DOHH2 (cell line): ENCODE results near the gene ADCY3.

Experiments
- H3F3A ChIP-seq: fragments of 200-600 bp; sonication (generic), shearing (Covaris generic); 2 replicates; pipeline ENCODE4 v1.6.0; 2016; ENCODE audit warnings: antibody characterized with exemption, mild to moderate bottlenecking; ENCODE audit not compliant: control insufficient read depth, insufficient read depth
- H3K27ac ChIP-seq: fragments of 200-600 bp; sonication (generic); 2 replicates; pipeline ENCODE4 v1.5.1; 2014; ENCODE audit warnings: low read depth, mild to moderate bottlenecking, low read length, moderate library complexity
- H3K27me3 ChIP-seq: fragments of 200-600 bp; sonication (generic); 2 replicates; pipeline ENCODE4 v1.6.1; 2014; ENCODE audit warnings: mild to moderate bottlenecking, low read length, mixed read lengths; ENCODE audit not compliant: control insufficient read depth
- H3K36me3 ChIP-seq: fragments of 200-600 bp; sonication (generic); 2 replicates; pipeline ENCODE4 v1.6.1; 2014; ENCODE audit warnings: mild to moderate bottlenecking, low read length, moderate library complexity, mixed read lengths; ENCODE audit not compliant: control insufficient read depth
- H3K4me1 ChIP-seq: fragments of 200-600 bp; sonication (generic); 2 replicates; pipeline ENCODE4 v1.6.1; 2014; ENCODE audit warnings: mild to moderate bottlenecking, low read length, mixed read lengths; ENCODE audit not compliant: control insufficient read depth
- H3K4me2 ChIP-seq: fragments of 200-600 bp; sonication (generic); 2 replicates; pipeline ENCODE4 v1.6.0; 2014; ENCODE audit warnings: mild to moderate bottlenecking, low read length, moderate library complexity
- H3K4me3 ChIP-seq: fragments of 200-600 bp; sonication (generic); 2 replicates; pipeline ENCODE4 v1.5.1; 2014; ENCODE audit warnings: mild to moderate bottlenecking, low read length, mixed read lengths
- H3K79me2 ChIP-seq: fragments of 200-600 bp; sonication (generic); 2 replicates; pipeline ENCODE4 v1.6.1; 2014; ENCODE audit warnings: mild to moderate bottlenecking, low read length, mixed read lengths; ENCODE audit not compliant: control insufficient read depth
- H3K9me2 ChIP-seq: fragments of 200-600 bp; sonication (generic); replicated peaks from 2 replicates; pipeline ENCODE4 v1.6.1; 2014; ENCODE audit warnings: mild to moderate bottlenecking, low read length, mixed read lengths; ENCODE audit not compliant: control insufficient read depth
- H3K9me3 ChIP-seq: fragments of 200-600 bp; sonication (generic); 2 replicates; pipeline ENCODE4 v1.6.1; 2014; ENCODE audit warnings: antibody characterized with exemption, low read length, mixed read lengths; ENCODE audit not compliant: control insufficient read depth, insufficient read depth
- H4K20me1 ChIP-seq: fragments of 200-600 bp; sonication (generic); 2 replicates; pipeline ENCODE4 v1.6.0; 2014; ENCODE audit warnings: low read depth, mild to moderate bottlenecking, antibody characterized with exemption, low read length, moderate library complexity; ENCODE audit not compliant: control insufficient read depth, insufficient read depth
- EZH2phosphoT487 ChIP-seq: fragments of 200-600 bp; sonication (generic); IDR thresholded peaks from 2 replicates; pipeline ENCODE4 v1.6.1; 2017; ENCODE audit warnings: borderline replicate concordance, mild to moderate bottlenecking, antibody characterized with exemption, low read length, moderate library complexity, mixed read lengths
- TF ChIP-seq, protein P1 (sequence below): fragments of 200-600 bp; sonication (generic); IDR thresholded peaks from one replicate; pipeline ENCODE4 v1.5.1; 2014; ENCODE audit warnings: antibody characterized with exemption, mild to moderate bottlenecking, low read depth, low read length; ENCODE audit not compliant: poor library complexity, severe bottlenecking

Gene ADCY3

DNA sequence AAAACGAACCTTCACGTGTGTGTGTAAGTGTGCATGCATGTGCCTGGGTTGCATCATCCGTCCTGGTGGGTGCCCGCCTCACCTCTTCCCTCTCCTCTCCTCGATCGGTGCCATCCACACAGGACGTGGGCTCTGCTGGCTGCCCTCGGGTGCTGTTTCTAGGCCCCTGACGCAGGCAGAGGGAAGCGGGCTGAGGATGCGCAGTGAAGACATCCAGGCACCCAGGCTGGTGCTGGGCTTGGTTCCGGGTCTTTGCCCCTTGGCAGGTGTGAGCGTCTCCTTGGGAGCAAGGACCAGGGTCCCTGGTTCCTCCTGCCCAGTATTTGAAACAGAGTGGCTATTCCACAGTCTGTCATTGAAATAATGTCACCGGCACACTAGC, 6.2 kb upstream of the ADCY3 start:
- H3F3A ChIP-seq = no peaks in the 10 kb centered on the region
- H3K9me2 ChIP-seq = no peaks in the 10 kb centered on the region
- H3K4me3 ChIP-seq = no peak overlapping the region
- peaks cover 11% of the 10 kb centered on the region for H3K4me1 ChIP-seq
- no peaks in the 10 kb centered on the region for H3K36me3 ChIP-seq
- H3K27ac ChIP-seq = no peak overlapping the region
- H4K20me1 ChIP-seq = no peaks in the 10 kb centered on the region
- H3K79me2 ChIP-seq = no peaks in the 10 kb centered on the region
- TF ChIP-seq EZH2phosphoT487 = no peak
- TF ChIP-seq, protein P1, sequence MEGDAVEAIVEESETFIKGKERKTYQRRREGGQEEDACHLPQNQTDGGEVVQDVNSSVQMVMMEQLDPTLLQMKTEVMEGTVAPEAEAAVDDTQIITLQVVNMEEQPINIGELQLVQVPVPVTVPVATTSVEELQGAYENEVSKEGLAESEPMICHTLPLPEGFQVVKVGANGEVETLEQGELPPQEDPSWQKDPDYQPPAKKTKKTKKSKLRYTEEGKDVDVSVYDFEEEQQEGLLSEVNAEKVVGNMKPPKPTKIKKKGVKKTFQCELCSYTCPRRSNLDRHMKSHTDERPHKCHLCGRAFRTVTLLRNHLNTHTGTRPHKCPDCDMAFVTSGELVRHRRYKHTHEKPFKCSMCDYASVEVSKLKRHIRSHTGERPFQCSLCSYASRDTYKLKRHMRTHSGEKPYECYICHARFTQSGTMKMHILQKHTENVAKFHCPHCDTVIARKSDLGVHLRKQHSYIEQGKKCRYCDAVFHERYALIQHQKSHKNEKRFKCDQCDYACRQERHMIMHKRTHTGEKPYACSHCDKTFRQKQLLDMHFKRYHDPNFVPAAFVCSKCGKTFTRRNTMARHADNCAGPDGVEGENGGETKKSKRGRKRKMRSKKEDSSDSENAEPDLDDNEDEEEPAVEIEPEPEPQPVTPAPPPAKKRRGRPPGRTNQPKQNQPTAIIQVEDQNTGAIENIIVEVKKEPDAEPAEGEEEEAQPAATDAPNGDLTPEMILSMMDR = no peak
- H3K4me2 ChIP-seq = no peak overlapping the region
- 0 out of 2 replicates have a peak, but pooled peaks cover 2% of the 10 kb centered on the region for H3K27me3 ChIP-seq
- H3K9me3 ChIP-seq = no peaks in the 10 kb centered on the region

DNA sequence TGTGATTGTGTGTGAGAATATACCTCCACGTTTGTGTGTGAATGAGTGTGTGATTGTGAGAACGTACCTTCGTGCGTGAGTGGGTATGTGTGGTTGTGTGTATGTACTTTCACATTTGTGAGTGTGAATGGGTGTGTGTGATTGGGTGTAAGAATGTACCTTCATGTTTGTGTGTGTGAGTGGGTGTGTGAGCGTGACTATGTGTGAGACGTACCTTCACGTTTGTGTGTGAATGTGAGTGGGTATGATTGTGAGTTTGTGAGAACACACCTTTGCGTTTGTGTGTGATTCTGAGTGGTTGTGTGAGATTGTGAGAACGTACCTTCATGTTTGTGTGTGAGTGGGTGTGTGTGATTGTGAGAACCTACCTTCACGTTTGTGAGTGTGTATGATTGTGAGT, 5.8 kb upstream of the ADCY3 start:
- Histone ChIP-seq H3K4me1 (peaks cover 11% of the 10 kb centered on the region), H3K27me3 (0 out of 2 replicates have a peak, but pooled peaks cover 2% of the 10 kb centered on the region), H3K9me2 (no peaks in the 10 kb centered on the region), H3K79me2 (peaks cover under 1% of the 10 kb centered on the region), H3F3A (0 out of 2 replicates have a peak, but pooled peaks cover under 1% of the 10 kb centered on the region), H4K20me1 (no peaks in the 10 kb centered on the region), H3K9me3 (no peaks in the 10 kb centered on the region), H3K36me3 (no peaks in the 10 kb centered on the region), H3K4me3 (no peak overlapping the region), H3K4me2 (no peak overlapping the region), H3K27ac (no peak overlapping the region)
- TF ChIP-seq, protein P1 = no peak
- TF ChIP-seq EZH2phosphoT487 = no peak

DNA sequence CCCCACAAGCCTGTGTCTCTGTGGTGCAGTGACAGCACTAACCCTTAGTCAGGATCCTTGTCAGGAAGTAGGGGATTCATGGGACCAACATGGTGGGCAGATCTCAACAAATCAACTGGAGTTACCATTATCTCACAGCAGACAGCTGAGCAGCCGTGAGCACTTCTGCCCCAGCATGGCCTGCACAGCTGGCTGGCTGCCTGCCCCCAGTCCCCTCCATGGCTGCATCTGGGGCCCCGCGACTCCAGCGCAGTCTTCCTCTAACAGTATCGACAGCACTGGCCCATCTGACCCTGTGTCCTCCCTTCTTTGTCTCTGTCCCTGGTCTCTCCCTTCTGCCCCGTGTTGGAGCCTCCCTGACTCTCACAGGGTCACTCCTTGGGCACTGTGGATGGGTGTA, 4.7 kb upstream of the ADCY3 start:
- Histone ChIP-seq H3K4me3 (no peak overlapping the region), H4K20me1 (no peaks in the 10 kb centered on the region), H3K79me2 (peaks cover 4% of the 10 kb centered on the region), H3K27ac (no peak overlapping the region), H3K9me2 (no peaks in the 10 kb centered on the region), H3K4me2 (no peak overlapping the region), H3K4me1 (peaks cover 9% of the 10 kb centered on the region), H3K27me3 (0 out of 2 replicates have a peak, but pooled peaks cover 2% of the 10 kb centered on the region), H3K36me3 (no peaks in the 10 kb centered on the region), H3K9me3 (no peaks in the 10 kb centered on the region), H3F3A (0 out of 2 replicates have a peak, but pooled peaks cover 2% of the 10 kb centered on the region)
- TF ChIP-seq EZH2phosphoT487 = no peak
- TF ChIP-seq, protein P1 = no peak
